ENCODE results near the gene LIX1L. TPM values are rescaled to one million over a fixed set of nuclear protein-coding genes. Genes with fewer than 3 reads are reported as not detected.

LIX1L gene
- total and polyA plus RNA-seq, 2 of the 13 experiments (the other 11 are each of a cell fraction or from before 2014, with no cell fraction given), result 8.1 to 24.9 TPM

- no peak for TF ChIP-seq ZNF275 (CRISPR knock-in tag; IDR thresholded peaks at IDR 0.05; ENCODE audit: borderline replicate concordance)
- no peak for TF ChIP-seq ZBTB46 (CRISPR knock-in tag; IDR thresholded peaks at IDR 0.05; ENCODE audit: borderline replicate concordance)
- no peak for TF ChIP-seq ZFYVE20 (CRISPR knock-in tag; IDR thresholded peaks at IDR 0.05; ENCODE audit: borderline replicate concordance, low read depth)
- TF ChIP-seq ZNF33B (CRISPR knock-in tag; IDR thresholded peaks at IDR 0.05), result no peak
- no peak for TF ChIP-seq ZBTB25 (CRISPR knock-in tag; IDR thresholded peaks at IDR 0.05)
- TF ChIP-seq TFDP2 (CRISPR knock-in tag; IDR thresholded peaks at IDR 0.05), result no peak
- no peak for TF ChIP-seq SMARCC2 (IDR thresholded peaks at IDR 0.05)
- no peak for TF ChIP-seq XBP1 (CRISPR knock-in tag; IDR thresholded peaks at IDR 0.05)
- no peak for TF ChIP-seq ZNF629 (CRISPR knock-in tag; conservative IDR thresholded peaks at IDR 0.05)
- TF ChIP-seq ZNF773 (CRISPR knock-in tag; IDR thresholded peaks at IDR 0.05; ENCODE audit: borderline replicate concordance), result no peak
- no peak for TF ChIP-seq ZNF407 (CRISPR knock-in tag; IDR thresholded peaks at IDR 0.05; ENCODE audit: not compliant biosample characterization)
- no peak; the same call in 1 of the 2 replicates for TF ChIP-seq BCL3 (CRISPR knock-in tag; IDR thresholded peaks at IDR 0.05)
Measured at GRCh38 chr1:145918144-145918991, 39.4 kb downstream of the LIX1L start, which contains the start of gene PEX11B (continued).

All from HepG2 (cell line).